ENCODE data around the gene JAK1. TPM values are rescaled to one million over a fixed set of nuclear protein-coding genes. Genes with fewer than 3 reads are reported as not detected.

The JAK1 gene
- total and polyA plus RNA-seq, 10 of the 15 experiments (the other 5 are each of a cell fraction or from before 2014, with no cell fraction given) = 9.6 to 45.5 (median 35.7) TPM

DNA sequence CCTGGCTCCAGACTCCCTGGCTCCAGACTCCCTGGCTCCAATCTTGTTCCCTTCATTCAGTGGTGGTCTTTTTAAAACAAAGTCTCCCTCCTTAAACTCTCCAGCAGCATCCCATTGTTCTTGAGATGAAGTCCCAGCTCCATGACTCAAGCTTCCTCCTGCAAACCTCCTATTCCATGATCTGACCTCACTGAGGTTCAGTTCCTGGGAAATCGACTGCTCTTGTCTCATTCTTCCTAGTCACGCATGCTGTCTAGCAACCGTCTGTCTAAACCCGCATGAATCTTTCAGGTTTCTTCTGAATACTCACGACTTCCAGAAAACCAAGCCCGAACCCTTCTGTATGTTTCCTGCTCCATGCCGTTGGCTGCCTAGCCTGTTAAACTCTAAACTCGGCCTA, 129.5 kb downstream of the JAK1 start:
- ChIA-PET SMC1A (ENCODE audit: uncharacterized antibody, unreplicated experiment) (no interaction called here), RAD21 (ENCODE audit: unreplicated experiment) (no interaction called here), CTCF (interaction anchor here (0.7 kb wide), 1 partner anchor 148 kb away, joined by 3 read pairs; no protein-coding TSS in a partner anchor), POLR2A (interaction anchor here (0.6 kb wide), 1 partner anchor 215 kb away, joined by 4 read pairs; no protein-coding TSS in a partner anchor)
- H2AFZ ChIP-seq (ENCODE audit: control insufficient read depth, low read depth, low read length) = no peak overlapping the region
- 99% methylated on average over 8 of the region's 8 CpGs for WGBS (ENCODE audit: insufficient coverage, insufficient replicate concordance, low lambda C conversion rate, missing lambda C conversion rate)
- no peak overlapping the region for H3K4me2 ChIP-seq (ENCODE audit: control insufficient read depth, insufficient read depth)
- ATAC-seq = no peak
- no peak for FAIRE-seq
- no peak overlapping the region for H3K9ac ChIP-seq (ENCODE audit: control insufficient read depth, insufficient read depth, low read length)
- intact Hi-C loops (cut with micrococcal nuclease; ENCODE audit: unreplicated experiment) = no loop called here
- H3K4me1 ChIP-seq (ENCODE audit: control insufficient read depth, insufficient read depth, low read length) = no peaks in the 10 kb centered on the region
- no peaks in the 10 kb centered on the region for H3K27me3 ChIP-seq (replicated peaks in 1 of 2; ENCODE audit: control insufficient read depth in 2 of 2, insufficient read depth in 2 of 2, low read length in 1 of 2)
- no peaks in the 10 kb centered on the region for H3K9me3 ChIP-seq (replicated peaks; ENCODE audit: control insufficient read depth, insufficient read depth, low read length)
- H4K20me1 ChIP-seq (ENCODE audit: control insufficient read depth, insufficient read depth) = no peaks in the 10 kb centered on the region; the same call in 1 of the 2 replicates
- BruUV-seq (replicated peaks) = no TSS peak
- H3K4me3 ChIP-seq = no peak overlapping the region
- in situ Hi-C loops (cut with MboI) = no loop called here
- H3K79me2 ChIP-seq (ENCODE audit: control insufficient read depth, insufficient read depth, low read length) = no peaks in the 10 kb centered on the region
- H3K27ac ChIP-seq (ENCODE audit: control insufficient read depth, insufficient read depth) = no peak overlapping the region
- peaks cover 11 to 45% of the 10 kb centered on the region in 2 experiments for H3K36me3 ChIP-seq (ENCODE audit: control insufficient read depth in 2 of 2, insufficient read depth in 2 of 2, low read length in 1 of 2)
- DNase-seq (ENCODE audit: low read depth, low spot score) = no peak
- TF ChIP-seq BHLHE40 (IDR thresholded peaks at IDR 0.05; ENCODE audit: borderline replicate concordance in 1 of 2, low read depth in 2 of 2, low read length in 1 of 2) (no peak), CBX3 (IDR thresholded peaks at IDR 0.05; ENCODE audit: borderline replicate concordance, low read depth) (no peak), MTA3 (IDR thresholded peaks at IDR 0.05; ENCODE audit: borderline replicate concordance, low read length) (no peak), MEF2B (IDR thresholded peaks at IDR 0.05; ENCODE audit: partially characterized antibody, poor library complexity, severe bottlenecking) (no peak), ESRRA (IDR thresholded peaks at IDR 0.05; ENCODE audit: low read length) (no peak), CBFB (IDR thresholded peaks at IDR 0.05; ENCODE audit: low read depth) (no peak), IKZF1 (conservative IDR thresholded peaks at IDR 0.05) (no peak), NR2F1 (conservative IDR thresholded peaks at IDR 0.05) (no peak), EED (IDR thresholded peaks at IDR 0.05; ENCODE audit: low read depth) (no peak), FOS (IDR thresholded peaks at IDR 0.05; ENCODE audit: borderline replicate concordance, extremely low read depth, insufficient read length) (no peak), CREM (IDR thresholded peaks at IDR 0.05; ENCODE audit: low read depth) (no peak)
- TF ChIP-seq, protein P1, sequence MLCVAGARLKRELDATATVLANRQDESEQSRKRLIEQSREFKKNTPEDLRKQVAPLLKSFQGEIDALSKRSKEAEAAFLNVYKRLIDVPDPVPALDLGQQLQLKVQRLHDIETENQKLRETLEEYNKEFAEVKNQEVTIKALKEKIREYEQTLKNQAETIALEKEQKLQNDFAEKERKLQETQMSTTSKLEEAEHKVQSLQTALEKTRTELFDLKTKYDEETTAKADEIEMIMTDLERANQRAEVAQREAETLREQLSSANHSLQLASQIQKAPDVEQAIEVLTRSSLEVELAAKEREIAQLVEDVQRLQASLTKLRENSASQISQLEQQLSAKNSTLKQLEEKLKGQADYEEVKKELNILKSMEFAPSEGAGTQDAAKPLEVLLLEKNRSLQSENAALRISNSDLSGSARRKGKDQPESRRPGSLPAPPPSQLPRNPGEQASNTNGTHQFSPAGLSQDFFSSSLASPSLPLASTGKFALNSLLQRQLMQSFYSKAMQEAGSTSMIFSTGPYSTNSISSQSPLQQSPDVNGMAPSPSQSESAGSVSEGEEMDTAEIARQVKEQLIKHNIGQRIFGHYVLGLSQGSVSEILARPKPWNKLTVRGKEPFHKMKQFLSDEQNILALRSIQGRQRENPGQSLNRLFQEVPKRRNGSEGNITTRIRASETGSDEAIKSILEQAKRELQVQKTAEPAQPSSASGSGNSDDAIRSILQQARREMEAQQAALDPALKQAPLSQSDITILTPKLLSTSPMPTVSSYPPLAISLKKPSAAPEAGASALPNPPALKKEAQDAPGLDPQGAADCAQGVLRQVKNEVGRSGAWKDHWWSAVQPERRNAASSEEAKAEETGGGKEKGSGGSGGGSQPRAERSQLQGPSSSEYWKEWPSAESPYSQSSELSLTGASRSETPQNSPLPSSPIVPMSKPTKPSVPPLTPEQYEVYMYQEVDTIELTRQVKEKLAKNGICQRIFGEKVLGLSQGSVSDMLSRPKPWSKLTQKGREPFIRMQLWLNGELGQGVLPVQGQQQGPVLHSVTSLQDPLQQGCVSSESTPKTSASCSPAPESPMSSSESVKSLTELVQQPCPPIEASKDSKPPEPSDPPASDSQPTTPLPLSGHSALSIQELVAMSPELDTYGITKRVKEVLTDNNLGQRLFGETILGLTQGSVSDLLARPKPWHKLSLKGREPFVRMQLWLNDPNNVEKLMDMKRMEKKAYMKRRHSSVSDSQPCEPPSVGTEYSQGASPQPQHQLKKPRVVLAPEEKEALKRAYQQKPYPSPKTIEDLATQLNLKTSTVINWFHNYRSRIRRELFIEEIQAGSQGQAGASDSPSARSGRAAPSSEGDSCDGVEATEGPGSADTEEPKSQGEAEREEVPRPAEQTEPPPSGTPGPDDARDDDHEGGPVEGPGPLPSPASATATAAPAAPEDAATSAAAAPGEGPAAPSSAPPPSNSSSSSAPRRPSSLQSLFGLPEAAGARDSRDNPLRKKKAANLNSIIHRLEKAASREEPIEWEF (IDR thresholded peaks at IDR 0.05; ENCODE audit: insufficient replicate concordance, low read depth, low read length) = no peak
- TF ChIP-seq, protein P2, sequence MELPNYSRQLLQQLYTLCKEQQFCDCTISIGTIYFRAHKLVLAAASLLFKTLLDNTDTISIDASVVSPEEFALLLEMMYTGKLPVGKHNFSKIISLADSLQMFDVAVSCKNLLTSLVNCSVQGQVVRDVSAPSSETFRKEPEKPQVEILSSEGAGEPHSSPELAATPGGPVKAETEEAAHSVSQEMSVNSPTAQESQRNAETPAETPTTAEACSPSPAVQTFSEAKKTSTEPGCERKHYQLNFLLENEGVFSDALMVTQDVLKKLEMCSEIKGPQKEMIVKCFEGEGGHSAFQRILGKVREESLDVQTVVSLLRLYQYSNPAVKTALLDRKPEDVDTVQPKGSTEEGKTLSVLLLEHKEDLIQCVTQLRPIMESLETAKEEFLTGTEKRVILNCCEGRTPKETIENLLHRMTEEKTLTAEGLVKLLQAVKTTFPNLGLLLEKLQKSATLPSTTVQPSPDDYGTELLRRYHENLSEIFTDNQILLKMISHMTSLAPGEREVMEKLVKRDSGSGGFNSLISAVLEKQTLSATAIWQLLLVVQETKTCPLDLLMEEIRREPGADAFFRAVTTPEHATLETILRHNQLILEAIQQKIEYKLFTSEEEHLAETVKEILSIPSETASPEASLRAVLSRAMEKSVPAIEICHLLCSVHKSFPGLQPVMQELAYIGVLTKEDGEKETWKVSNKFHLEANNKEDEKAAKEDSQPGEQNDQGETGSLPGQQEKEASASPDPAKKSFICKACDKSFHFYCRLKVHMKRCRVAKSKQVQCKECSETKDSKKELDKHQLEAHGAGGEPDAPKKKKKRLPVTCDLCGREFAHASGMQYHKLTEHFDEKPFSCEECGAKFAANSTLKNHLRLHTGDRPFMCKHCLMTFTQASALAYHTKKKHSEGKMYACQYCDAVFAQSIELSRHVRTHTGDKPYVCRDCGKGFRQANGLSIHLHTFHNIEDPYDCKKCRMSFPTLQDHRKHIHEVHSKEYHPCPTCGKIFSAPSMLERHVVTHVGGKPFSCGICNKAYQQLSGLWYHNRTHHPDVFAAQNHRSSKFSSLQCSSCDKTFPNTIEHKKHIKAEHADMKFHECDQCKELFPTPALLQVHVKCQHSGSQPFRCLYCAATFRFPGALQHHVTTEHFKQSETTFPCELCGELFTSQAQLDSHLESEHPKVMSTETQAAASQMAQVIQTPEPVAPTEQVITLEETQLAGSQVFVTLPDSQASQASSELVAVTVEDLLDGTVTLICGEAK (IDR thresholded peaks at IDR 0.05; ENCODE audit: borderline replicate concordance) = no peak
- TF ChIP-seq, protein P3, sequence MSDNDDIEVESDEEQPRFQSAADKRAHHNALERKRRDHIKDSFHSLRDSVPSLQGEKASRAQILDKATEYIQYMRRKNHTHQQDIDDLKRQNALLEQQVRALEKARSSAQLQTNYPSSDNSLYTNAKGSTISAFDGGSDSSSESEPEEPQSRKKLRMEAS (IDR thresholded peaks at IDR 0.05; ENCODE audit: low read depth, low read length) = no peak
